HepG2 (cell line): ENCODE data around the gene DOLK. TPM values are rescaled to one million over a fixed set of nuclear protein-coding genes. Genes with fewer than 3 reads are reported as not detected.
A peak's percentile ranks its signal among the peaks of the same experiment; 100 is the strongest.

ENCODE experiments used
- ATAC-seq: fragments of 200-7000 bp; cut with Tn5 transposase; 3 replicates; pipeline ENCODE4 v1.9.1; 2020; ENCODE audit warnings: mild to moderate bottlenecking, moderate library complexity
- BruUV-seq: library from RNA; stranded (reverse); fragments of 400-500 nt; replicated peaks from 2 replicates; lab custom pipeline; 2021; lab: Mats Ljungman, UMichigan
- CTCF ChIA-PET: fragments of 300-600 bp; formaldehyde crosslinking; extraction: SDS; loops from one replicate; lab custom pipeline; 2021; ENCODE audit warnings: low total read pairs, inconsistent platforms, low intra/inter-chr PET ratio; lab: Yijun Ruan, JAX
- POLR2A ChIA-PET: fragments of 350-600 bp; sonication (Branson Sonifier 250); formaldehyde crosslinking; loops from one replicate; lab custom pipeline; 2020; ENCODE audit warnings: antibody characterized with exemption, inconsistent platforms; lab: Yijun Ruan, JAX
- DNase-seq: peaks from one replicate; pipeline ENCODE4 v3.0.0-alpha.2; 2015; ENCODE audit warnings: low spot score
- FAIRE-seq: peaks from 3 replicates; lab custom pipeline; 2011; peaks lifted over from hg19 to GRCh38; lab: Jason Lieb, UNC
- H2AFZ ChIP-seq: one replicate; pipeline ENCODE4 v1.6.1; 2011; ENCODE audit warnings: low read length, inconsistent platforms
- H3K27ac ChIP-seq: fragments of 300-600 bp; 3 replicates; pipeline ENCODE4 v1.8.0; 2011; ENCODE audit warnings: mixed run types, mild to moderate bottlenecking, mixed read lengths, low read length, inconsistent platforms; ENCODE audit not compliant: insufficient read depth; ENCODE audit errors: extremely low read length
- H3K27me3 ChIP-seq, 2 experiments: fragments of 200-600 bp in 1 of 2; 2 replicates in 1 of 2; 3 replicates in 1 of 2; pipeline versions ENCODE4 v1.6.0 to v1.8.0; 2011; ENCODE audit warnings: low read length in 2 of 2, mild to moderate bottlenecking in 2 of 2, moderate library complexity in 2 of 2, inconsistent platforms in 1 of 2; ENCODE audit not compliant: insufficient read depth in 2 of 2, control insufficient read depth in 1 of 2
- H3K36me3 ChIP-seq, 2 experiments: fragments of 200-600 bp in 1 of 2; replicated peaks in 1 of 2; 2 replicates in 1 of 2; 3 replicates in 1 of 2; pipeline versions ENCODE4 v1.5.1 to v1.8.0; 2011; ENCODE audit warnings: low read length in 2 of 2, inconsistent platforms in 1 of 2; ENCODE audit not compliant: insufficient read depth in 2 of 2, control insufficient read depth in 1 of 2
- H3K4me1 ChIP-seq: 2 replicates; pipeline ENCODE4 v1.5.1; 2012; ENCODE audit warnings: low read length, inconsistent platforms; ENCODE audit not compliant: insufficient read depth
- H3K4me2 ChIP-seq: 2 replicates; pipeline ENCODE4 v1.6.0; 2011; ENCODE audit warnings: low read depth, low read length, inconsistent platforms
- H3K4me3 ChIP-seq, 3 experiments: fragments of 200-600 bp in 1 of 3; sonication (generic), shearing (Covaris generic) in 1 of 3; replicated peaks in 1 of 3; 2 replicates each; pipeline ENCODE4 v1.5.1; 2011 to 2016; ENCODE audit warnings: low read length in 3 of 3, inconsistent platforms in 2 of 3, low read depth in 2 of 3, mild to moderate bottlenecking in 2 of 3, control low read depth in 1 of 3, mixed read lengths in 1 of 3; ENCODE audit not compliant: insufficient read depth in 1 of 3
- H3K79me2 ChIP-seq: one replicate; pipeline ENCODE4 v1.6.1; 2011; ENCODE audit warnings: low read length, inconsistent platforms; ENCODE audit not compliant: insufficient read depth
- H3K9ac ChIP-seq: 2 replicates; pipeline ENCODE4 v1.6.0; 2011; ENCODE audit warnings: mild to moderate bottlenecking, low read depth, low read length, inconsistent platforms; ENCODE audit not compliant: insufficient read depth
- H3K9me3 ChIP-seq: 2 replicates; pipeline ENCODE4 v1.5.1; 2012; ENCODE audit warnings: mild to moderate bottlenecking, low read length
- H4K20me1 ChIP-seq: 2 replicates; pipeline ENCODE4 v1.6.0; 2011; ENCODE audit warnings: inconsistent platforms, mild to moderate bottlenecking, low read length, moderate library complexity; ENCODE audit not compliant: insufficient read depth
- ISX ChIP-seq: sonication (generic); formaldehyde crosslinking; conservative IDR thresholded peaks from 2 replicates; pipeline ENCODE4 v1.5.0; 2020; ENCODE audit warnings: missing genetic modification reagents
- RARA ChIP-seq: IDR thresholded peaks from 2 replicates; pipeline ENCODE4 v1.6.1; 2016; ENCODE audit warnings: missing genetic modification reagents, missing compliant biosample characterization
- ZFP36 ChIP-seq: fragments of 150-350 bp; IDR thresholded peaks from 2 replicates; pipeline ENCODE4 v1.6.1; 2018; ENCODE audit warnings: borderline replicate concordance, low read length, low read depth; ENCODE audit not compliant: partially characterized antibody
- ZNF629 ChIP-seq: sonication (generic); formaldehyde crosslinking; conservative IDR thresholded peaks from 2 replicates; pipeline ENCODE4 v1.5.0; 2020; ENCODE audit warnings: missing genetic modification reagents
- ZNF883 ChIP-seq: sonication (generic); formaldehyde crosslinking; IDR thresholded peaks from 2 replicates; pipeline ENCODE4 v1.5.1; 2020; ENCODE audit warnings: mild to moderate bottlenecking, missing genetic modification reagents; ENCODE audit errors: not compliant biosample characterization
- WGBS: methylation state at CpG from one replicate; pipeline ENCODE4 v1.1.6; 2017; ENCODE audit warnings: low lambda C conversion rate; 5-methylcytosine and 5-hydroxymethylcytosine counted together
- in situ Hi-C: cut with HindIII; loops from 2 replicates; pipeline ENCODE4 v1.10.0; 2017; ENCODE audit warnings: low pct_unique_long_range_greater_than_20kb; ENCODE audit not compliant: extremely low pct_ligation_motif_present
- intact Hi-C: fragments of 100-400 bp; cut with micrococcal nuclease; formaldehyde crosslinking; loops from one replicate; pipeline ENCODE4 v1.10.0; 2022; ENCODE audit not compliant: unreplicated experiment
- polyA plus RNA-seq, 8 experiments: library from polyadenylated mRNA; depleted of rRNA in 3 of 8; stranded (reverse) in 7 of 8; unstranded in 1 of 8; fragments of >200 nt; fragmentation: Illumina TruSeq in 4 of 8; extraction: Trizol in 4 of 8; gene quantifications; 2 replicates each; pipeline versions ENCODE4 v1.2.1 to v1.2.3, GENCODE V29; 2011 to 2016; ENCODE audit warnings: low read depth in 4 of 8, missing spikeins in 1 of 8, mixed read lengths in 1 of 8; ENCODE audit not compliant: insufficient read depth in 1 of 8
- total RNA-seq, 5 experiments: library from RNA; depleted of rRNA; stranded (reverse); fragments of >200 nt; fragmentation: Illumina TruSeq; extraction: Trizol; gene quantifications; 2 replicates each; pipeline ENCODE4 v1.2.3, GENCODE V29; 2016; ENCODE audit warnings: low read depth in 1 of 5

Gene DOLK
- total and polyA plus RNA-seq, 2 of the 13 experiments (the other 11 are each of a cell fraction or from before 2014, with no cell fraction given) = 15.4 to 18.7 TPM

DNA sequence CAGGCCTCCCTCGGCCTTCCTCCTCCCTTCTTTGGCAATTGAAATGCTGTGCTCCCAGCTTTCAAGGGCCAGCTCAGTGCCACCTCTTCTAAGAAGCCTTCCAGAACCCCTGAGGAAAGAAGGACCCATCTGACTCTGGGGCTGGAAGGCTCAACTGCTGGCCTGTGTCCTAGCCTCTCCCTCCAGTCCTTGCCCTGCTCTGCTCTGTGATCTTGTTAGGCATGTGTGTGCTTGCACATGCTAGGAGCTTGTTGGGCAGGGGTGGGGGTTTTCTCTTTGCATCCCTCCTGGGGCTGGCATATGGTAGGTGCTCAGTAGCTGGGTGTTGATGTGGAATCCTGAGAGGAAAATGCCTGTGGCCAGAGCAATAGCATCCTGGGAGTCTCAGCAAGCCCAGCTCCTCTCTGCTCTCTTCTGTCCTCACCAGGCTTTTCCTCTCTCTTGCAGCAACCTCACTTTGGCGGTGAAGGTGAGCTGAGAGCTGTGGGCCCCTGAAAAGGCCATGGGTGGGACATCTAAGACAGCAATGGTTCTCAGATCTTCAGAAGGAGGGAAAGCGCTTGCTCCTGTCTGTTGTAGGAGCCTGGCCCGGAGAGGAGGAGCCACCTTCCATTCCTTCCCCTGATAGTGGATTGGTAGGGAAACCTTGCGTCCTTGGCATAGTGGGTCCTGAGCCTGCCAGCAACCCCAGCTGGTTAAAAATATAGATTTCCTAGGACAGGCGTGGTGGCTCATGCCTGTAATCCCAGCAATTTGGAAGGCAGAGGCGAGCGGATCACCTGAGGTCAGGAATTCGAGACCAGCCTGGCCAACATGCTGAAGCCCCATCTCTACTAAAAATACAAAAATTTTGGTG is 9.9 kb downstream of the DOLK start:
- H4K20me1 ChIP-seq = no peaks in the 10 kb centered on the region
- POLR2A ChIA-PET = no interaction called here
- H3K9me3 ChIP-seq = no peaks in the 10 kb centered on the region
- intact Hi-C loops (no loop called here), in situ Hi-C loops (no loop called here)
- WGBS = 99% methylated on average over 8 of the region's 9 CpGs
- no peaks in the 10 kb centered on the region for H3K27me3 ChIP-seq
- CTCF ChIA-PET = no interaction called here
- H3K4me3 ChIP-seq = no peak overlapping the region
- H2AFZ ChIP-seq = no peak overlapping the region
- no peak overlapping the region for H3K27ac ChIP-seq
- peaks cover 15% of the 10 kb centered on the region for H3K4me1 ChIP-seq
- H3K79me2 ChIP-seq = no peaks in the 10 kb centered on the region
- BruUV-seq = no TSS peak
- peaks cover 2% of the 10 kb centered on the region in 2 experiments; a peak in 2 of 5 replicates for H3K36me3 ChIP-seq
- no peak overlapping the region for H3K4me2 ChIP-seq
- DNase-seq (no peak), ATAC-seq (no peak), FAIRE-seq (no peak)
- TF ChIP-seq RARA (CRISPR knock-in tag) = no peak
- TF ChIP-seq ZNF883 (CRISPR knock-in tag) = no peak
- TF ChIP-seq ISX (CRISPR knock-in tag) = no peak
- H3K9ac ChIP-seq = no peak overlapping the region

- H2AFZ ChIP-seq = no peak overlapping the region
- no peaks in the 10 kb centered on the region for H3K27me3 ChIP-seq
- H3K79me2 ChIP-seq = no peaks in the 10 kb centered on the region
- no peak overlapping the region for H3K9ac ChIP-seq
- H3K4me1 ChIP-seq = peaks cover 11% of the 10 kb centered on the region
- CTCF ChIA-PET = no interaction called here
- 90% methylated on average over 10 of the region's 11 CpGs for WGBS
- BruUV-seq = no TSS peak
- POLR2A ChIA-PET = no interaction called here
- no peak overlapping the region for H3K4me3 ChIP-seq
- ATAC-seq = no peak
- TF ChIP-seq ZNF629 (peak; percentile 72), ZFP36 (no peak)
- H4K20me1 ChIP-seq = no peaks in the 10 kb centered on the region
- no peak for FAIRE-seq
- no peak overlapping the region for H3K27ac ChIP-seq
- intact Hi-C loops (no loop called here), in situ Hi-C loops (no loop called here)
- H3K4me2 ChIP-seq = no peak overlapping the region
- H3K36me3 ChIP-seq = peaks cover 0 to 2% of the 10 kb centered on the region in 2 experiments; a peak in 2 of 5 replicates
- no peak for DNase-seq
- H3K9me3 ChIP-seq = no peaks in the 10 kb centered on the region
Measured at GRCh38 chr9:128936171-128936865, 11.1 kb downstream of the DOLK start.
